ENCODE data around the gene SMCR8.

DNA sequence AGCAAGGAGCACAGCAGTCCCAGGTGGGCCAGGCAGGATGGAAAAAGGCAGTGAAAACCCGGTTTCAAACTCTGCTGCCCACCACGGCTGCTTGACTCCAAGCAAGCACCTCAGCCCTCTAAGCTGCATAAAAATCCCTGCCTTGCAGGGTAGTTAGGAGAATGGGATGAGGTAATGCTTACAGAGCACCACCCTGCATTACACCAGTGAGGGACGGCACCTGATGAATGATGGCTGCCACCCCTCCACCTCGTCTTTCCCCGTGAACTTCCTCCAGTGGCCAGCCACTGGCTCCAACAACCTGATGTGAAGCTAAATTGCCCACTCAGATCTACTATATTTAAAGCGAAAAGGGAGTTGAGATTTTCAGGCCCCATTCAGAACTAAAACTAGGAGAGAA lies 33.3 kb upstream of the SMCR8 start:
- TF ChIP-seq SIN3A (IDR thresholded peaks at IDR 0.05; ENCODE audit: low read depth, low read length) (no peak), SMARCA5 (IDR thresholded peaks at IDR 0.05) (no peak), FOXM1 (IDR thresholded peaks at IDR 0.05; ENCODE audit: low read depth, low read length) (no peak), EZH2 (IDR thresholded peaks at IDR 0.05; ENCODE audit: borderline replicate concordance, control insufficient read depth, low read depth, low read length) (no peak), NFYB (IDR thresholded peaks at IDR 0.05; ENCODE audit: insufficient read depth, low read depth, low read length) (no peak), POLR2A (IDR thresholded peaks at IDR 0.05; ENCODE audit: low read depth, low read length) (no peak), RCOR1 (conservative IDR thresholded peaks at IDR 0.05; ENCODE audit: low read depth, low read length) (no peak), CEBPB (IDR thresholded peaks at IDR 0.05; ENCODE audit: borderline replicate concordance in 1 of 2, low read depth in 2 of 2, low read length in 2 of 2) (no peak), NR2C2 (IDR thresholded peaks at IDR 0.05; ENCODE audit: borderline replicate concordance, control insufficient read depth, insufficient read length, low read depth) (no peak)
- TF ChIP-seq, protein P1, sequence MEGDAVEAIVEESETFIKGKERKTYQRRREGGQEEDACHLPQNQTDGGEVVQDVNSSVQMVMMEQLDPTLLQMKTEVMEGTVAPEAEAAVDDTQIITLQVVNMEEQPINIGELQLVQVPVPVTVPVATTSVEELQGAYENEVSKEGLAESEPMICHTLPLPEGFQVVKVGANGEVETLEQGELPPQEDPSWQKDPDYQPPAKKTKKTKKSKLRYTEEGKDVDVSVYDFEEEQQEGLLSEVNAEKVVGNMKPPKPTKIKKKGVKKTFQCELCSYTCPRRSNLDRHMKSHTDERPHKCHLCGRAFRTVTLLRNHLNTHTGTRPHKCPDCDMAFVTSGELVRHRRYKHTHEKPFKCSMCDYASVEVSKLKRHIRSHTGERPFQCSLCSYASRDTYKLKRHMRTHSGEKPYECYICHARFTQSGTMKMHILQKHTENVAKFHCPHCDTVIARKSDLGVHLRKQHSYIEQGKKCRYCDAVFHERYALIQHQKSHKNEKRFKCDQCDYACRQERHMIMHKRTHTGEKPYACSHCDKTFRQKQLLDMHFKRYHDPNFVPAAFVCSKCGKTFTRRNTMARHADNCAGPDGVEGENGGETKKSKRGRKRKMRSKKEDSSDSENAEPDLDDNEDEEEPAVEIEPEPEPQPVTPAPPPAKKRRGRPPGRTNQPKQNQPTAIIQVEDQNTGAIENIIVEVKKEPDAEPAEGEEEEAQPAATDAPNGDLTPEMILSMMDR (IDR thresholded peaks at IDR 0.05 in 2 of 3, conservative IDR thresholded peaks at IDR 0.05 in 1 of 3; ENCODE audit: control insufficient read depth in 2 of 3, extremely low read depth in 1 of 3, insufficient read depth in 1 of 3, low read depth in 3 of 3, low read length in 3 of 3), result no peak
